GM18498 (cell line): ENCODE data around the gene TYK2.

Experiments
- ATAC-seq: cut with Tn5 transposase; IDR thresholded peaks from one replicate; pipeline ENCODE4 v1.9.1; 2021; ENCODE audit warnings: mild to moderate bottlenecking, moderate library complexity; ENCODE audit not compliant: unreplicated experiment

TYK2 gene

GRCh38 chr19:10317045-10317856, 63.1 kb downstream of the TYK2 start:
- no peak for ATAC-seq

- ATAC-seq = no peak
These were observed 63.9 kb downstream of the TYK2 start for GRCh38 chr19:10316229-10317044.

- peak; percentile 63 for ATAC-seq
These were observed 64.8 kb downstream of the TYK2 start, which contains the start of gene FDX2 for GRCh38 chr19:10315335-10316214. Gene FDX2 (minus strand): TSS chr19:10316015. CDS start chr19:10315996, 19 bp downstream.

GRCh38 chr19:10309423-10309822, 70.9 kb downstream of the TYK2 start, which contains the start of gene ZGLP1:
Gene ZGLP1 (minus strand): TSS chr19:10309815.
- no peak for ATAC-seq

GRCh38 chr19:10306327-10306726, 74.0 kb downstream of the TYK2 start:
- ATAC-seq = no peak

- no peak for ATAC-seq
These were observed 75.1 kb downstream of the TYK2 start for GRCh38 chr19:10305139-10305806.
